GM19468 (cell line): ENCODE results near the gene LY9.

Source experiments
- ATAC-seq: cut with Tn5 transposase; IDR thresholded peaks from one replicate; pipeline ENCODE4 v1.9.1; 2021; ENCODE audit warnings: mild to moderate bottlenecking, moderate library complexity, moderate number of reproducible peaks; ENCODE audit not compliant: unreplicated experiment; ENCODE audit errors: extremely low read depth

Gene LY9

GRCh38 chr1:160800142-160800541, 4.2 kb downstream of the LY9 start:
- no peak for ATAC-seq

- no peak for ATAC-seq
Observed at GRCh38 chr1:160800645-160801408, 4.9 kb downstream of the LY9 start.

- ATAC-seq: no peak
Observed at GRCh38 chr1:160801836-160802580, 6.0 kb downstream of the LY9 start.

- no peak for ATAC-seq
Observed at GRCh38 chr1:160806109-160806665, 10.2 kb downstream of the LY9 start.

GRCh38 chr1:160806784-160807183, 10.8 kb downstream of the LY9 start:
- no peak for ATAC-seq

GRCh38 chr1:160807247-160807646, 11.3 kb downstream of the LY9 start:
- no peak for ATAC-seq

- no peak for ATAC-seq
Observed at GRCh38 chr1:160807738-160808137, 11.8 kb downstream of the LY9 start.

GRCh38 chr1:160808289-160808688, 12.3 kb downstream of the LY9 start:
- no peak for ATAC-seq

GRCh38 chr1:160810486-160810885, 14.5 kb downstream of the LY9 start:
- ATAC-seq: no peak

- ATAC-seq: no peak
Observed at GRCh38 chr1:160811147-160811546, 15.2 kb downstream of the LY9 start.

- no peak for ATAC-seq
Observed at GRCh38 chr1:160813215-160813614, 17.2 kb downstream of the LY9 start.

GRCh38 chr1:160814316-160814715, 18.3 kb downstream of the LY9 start:
- ATAC-seq: no peak

- no peak for ATAC-seq
Observed at GRCh38 chr1:160814856-160815255, 18.9 kb downstream of the LY9 start.

- ATAC-seq: no peak
Observed at GRCh38 chr1:160818207-160818937, 22.4 kb downstream of the LY9 start.

- ATAC-seq: no peak
Observed at GRCh38 chr1:160819186-160819585, 23.2 kb downstream of the LY9 start.

- ATAC-seq: no peak
Observed at GRCh38 chr1:160821627-160822026, 25.7 kb downstream of the LY9 start.

- no peak for ATAC-seq
Observed at GRCh38 chr1:160823296-160823695, 27.3 kb downstream of the LY9 start.

- no peak for ATAC-seq
Observed at GRCh38 chr1:160826546-160826945, 30.6 kb downstream of the LY9 start.

GRCh38 chr1:160827418-160827817, 31.4 kb downstream of the LY9 start:
- ATAC-seq: no peak

GRCh38 chr1:160829766-160830165, 33.8 kb downstream of the LY9 start:
- ATAC-seq: no peak
